ENCODE results near the gene PRKAR2B. TPM values are rescaled to one million over a fixed set of nuclear protein-coding genes. Genes with fewer than 3 reads are reported as not detected.

Gene PRKAR2B
- total and polyA plus RNA-seq, 2 experiments from 2014 or later = 48.8 to 50.6 TPM

DNA sequence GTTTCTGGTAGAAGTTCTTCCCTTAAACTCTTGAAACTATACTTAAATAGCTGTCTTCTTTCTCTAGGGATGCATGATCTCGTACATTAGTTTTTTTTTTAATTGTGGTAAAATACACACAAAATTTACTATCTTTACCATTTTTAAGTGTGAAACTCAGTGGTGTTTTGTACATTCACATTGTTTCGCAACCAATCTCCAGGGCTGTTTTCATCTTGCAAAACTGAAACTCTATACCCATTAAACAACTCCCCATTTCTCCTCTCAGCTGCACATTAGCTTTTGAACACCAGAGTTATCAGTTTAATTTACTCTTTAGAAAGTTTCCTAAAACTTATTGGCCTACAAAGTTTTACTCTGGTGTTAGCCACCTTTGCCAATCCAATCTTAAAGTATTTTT is 45.5 kb upstream of the PRKAR2B start:
- Histone ChIP-seq H2AFZ (peak overlapping the region; percentile 4; the same call in 1 of the 2 replicates), H3K9me2 (ENCODE audit: insufficient read depth) (peaks cover 9% of the 10 kb centered on the region; the same call in 1 of the 2 replicates), H4K20me1 (replicated peaks; ENCODE audit: insufficient read depth) (no peaks in the 10 kb centered on the region), H3K36me3 (ENCODE audit: insufficient read depth) (no peaks in the 10 kb centered on the region), H3K4me3 (no peak overlapping the region), H3K27me3 (ENCODE audit: insufficient read depth) (no peaks in the 10 kb centered on the region), H3K27ac (ENCODE audit: low read depth) (no peak overlapping the region), H3K4me1 (ENCODE audit: insufficient read depth) (no peaks in the 10 kb centered on the region), H3F3A (replicated peaks; ENCODE audit: low read depth) (no peaks in the 10 kb centered on the region), H3K79me2 (replicated peaks; ENCODE audit: insufficient read depth) (no peaks in the 10 kb centered on the region), H3K4me2 (no peak overlapping the region)
- no peaks in the 10 kb centered on the region for H3K36me3 Mint-ChIP-seq (ENCODE audit: low read depth)
- no peaks in the 10 kb centered on the region for H3K4me1 Mint-ChIP-seq
- H3K4me3 Mint-ChIP-seq = no peak overlapping the region
- no peak overlapping the region for H3K27ac Mint-ChIP-seq
- ATAC-seq = no peak
- no peaks in the 10 kb centered on the region for H3K27me3 Mint-ChIP-seq (ENCODE audit: insufficient read depth, low read depth, poor library complexity)
- H3K9me3 Mint-ChIP-seq = no peaks in the 10 kb centered on the region
- no peak for DNase-seq (ENCODE audit: low spot score)
- TF ChIP-seq JUNB (IDR thresholded peaks at IDR 0.05; ENCODE audit: unreplicated experiment) (no peak), ZNF114 (CRISPR knock-in tag; IDR thresholded peaks at IDR 0.05) (no peak), NANOG (IDR thresholded peaks at IDR 0.05; ENCODE audit: borderline replicate concordance) (no peak), EZH2 (IDR thresholded peaks at IDR 0.05; ENCODE audit: low read depth, unreplicated experiment) (no peak), POLR2AphosphoS5 (IDR thresholded peaks at IDR 0.05; ENCODE audit: low read depth) (no peak), ZNF331 (CRISPR knock-in tag; IDR thresholded peaks at IDR 0.05; ENCODE audit: low read depth) (no peak), CREB1 (CRISPR knock-in tag; IDR thresholded peaks at IDR 0.05; ENCODE audit: low read depth) (no peak), EZH2phosphoT487 (IDR thresholded peaks at IDR 0.05; ENCODE audit: unreplicated experiment) (no peak), STAT1 (IDR thresholded peaks at IDR 0.05; ENCODE audit: unreplicated experiment) (no peak)
- TF ChIP-seq, protein P1, sequence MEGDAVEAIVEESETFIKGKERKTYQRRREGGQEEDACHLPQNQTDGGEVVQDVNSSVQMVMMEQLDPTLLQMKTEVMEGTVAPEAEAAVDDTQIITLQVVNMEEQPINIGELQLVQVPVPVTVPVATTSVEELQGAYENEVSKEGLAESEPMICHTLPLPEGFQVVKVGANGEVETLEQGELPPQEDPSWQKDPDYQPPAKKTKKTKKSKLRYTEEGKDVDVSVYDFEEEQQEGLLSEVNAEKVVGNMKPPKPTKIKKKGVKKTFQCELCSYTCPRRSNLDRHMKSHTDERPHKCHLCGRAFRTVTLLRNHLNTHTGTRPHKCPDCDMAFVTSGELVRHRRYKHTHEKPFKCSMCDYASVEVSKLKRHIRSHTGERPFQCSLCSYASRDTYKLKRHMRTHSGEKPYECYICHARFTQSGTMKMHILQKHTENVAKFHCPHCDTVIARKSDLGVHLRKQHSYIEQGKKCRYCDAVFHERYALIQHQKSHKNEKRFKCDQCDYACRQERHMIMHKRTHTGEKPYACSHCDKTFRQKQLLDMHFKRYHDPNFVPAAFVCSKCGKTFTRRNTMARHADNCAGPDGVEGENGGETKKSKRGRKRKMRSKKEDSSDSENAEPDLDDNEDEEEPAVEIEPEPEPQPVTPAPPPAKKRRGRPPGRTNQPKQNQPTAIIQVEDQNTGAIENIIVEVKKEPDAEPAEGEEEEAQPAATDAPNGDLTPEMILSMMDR (conservative IDR thresholded peaks at IDR 0.05; ENCODE audit: low read depth in 2 of 2) = no peak
- TF ChIP-seq, protein P2, sequence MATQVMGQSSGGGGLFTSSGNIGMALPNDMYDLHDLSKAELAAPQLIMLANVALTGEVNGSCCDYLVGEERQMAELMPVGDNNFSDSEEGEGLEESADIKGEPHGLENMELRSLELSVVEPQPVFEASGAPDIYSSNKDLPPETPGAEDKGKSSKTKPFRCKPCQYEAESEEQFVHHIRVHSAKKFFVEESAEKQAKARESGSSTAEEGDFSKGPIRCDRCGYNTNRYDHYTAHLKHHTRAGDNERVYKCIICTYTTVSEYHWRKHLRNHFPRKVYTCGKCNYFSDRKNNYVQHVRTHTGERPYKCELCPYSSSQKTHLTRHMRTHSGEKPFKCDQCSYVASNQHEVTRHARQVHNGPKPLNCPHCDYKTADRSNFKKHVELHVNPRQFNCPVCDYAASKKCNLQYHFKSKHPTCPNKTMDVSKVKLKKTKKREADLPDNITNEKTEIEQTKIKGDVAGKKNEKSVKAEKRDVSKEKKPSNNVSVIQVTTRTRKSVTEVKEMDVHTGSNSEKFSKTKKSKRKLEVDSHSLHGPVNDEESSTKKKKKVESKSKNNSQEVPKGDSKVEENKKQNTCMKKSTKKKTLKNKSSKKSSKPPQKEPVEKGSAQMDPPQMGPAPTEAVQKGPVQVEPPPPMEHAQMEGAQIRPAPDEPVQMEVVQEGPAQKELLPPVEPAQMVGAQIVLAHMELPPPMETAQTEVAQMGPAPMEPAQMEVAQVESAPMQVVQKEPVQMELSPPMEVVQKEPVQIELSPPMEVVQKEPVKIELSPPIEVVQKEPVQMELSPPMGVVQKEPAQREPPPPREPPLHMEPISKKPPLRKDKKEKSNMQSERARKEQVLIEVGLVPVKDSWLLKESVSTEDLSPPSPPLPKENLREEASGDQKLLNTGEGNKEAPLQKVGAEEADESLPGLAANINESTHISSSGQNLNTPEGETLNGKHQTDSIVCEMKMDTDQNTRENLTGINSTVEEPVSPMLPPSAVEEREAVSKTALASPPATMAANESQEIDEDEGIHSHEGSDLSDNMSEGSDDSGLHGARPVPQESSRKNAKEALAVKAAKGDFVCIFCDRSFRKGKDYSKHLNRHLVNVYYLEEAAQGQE (IDR thresholded peaks at IDR 0.05; ENCODE audit: unreplicated experiment) = no peak
- TF ChIP-seq, protein P3, sequence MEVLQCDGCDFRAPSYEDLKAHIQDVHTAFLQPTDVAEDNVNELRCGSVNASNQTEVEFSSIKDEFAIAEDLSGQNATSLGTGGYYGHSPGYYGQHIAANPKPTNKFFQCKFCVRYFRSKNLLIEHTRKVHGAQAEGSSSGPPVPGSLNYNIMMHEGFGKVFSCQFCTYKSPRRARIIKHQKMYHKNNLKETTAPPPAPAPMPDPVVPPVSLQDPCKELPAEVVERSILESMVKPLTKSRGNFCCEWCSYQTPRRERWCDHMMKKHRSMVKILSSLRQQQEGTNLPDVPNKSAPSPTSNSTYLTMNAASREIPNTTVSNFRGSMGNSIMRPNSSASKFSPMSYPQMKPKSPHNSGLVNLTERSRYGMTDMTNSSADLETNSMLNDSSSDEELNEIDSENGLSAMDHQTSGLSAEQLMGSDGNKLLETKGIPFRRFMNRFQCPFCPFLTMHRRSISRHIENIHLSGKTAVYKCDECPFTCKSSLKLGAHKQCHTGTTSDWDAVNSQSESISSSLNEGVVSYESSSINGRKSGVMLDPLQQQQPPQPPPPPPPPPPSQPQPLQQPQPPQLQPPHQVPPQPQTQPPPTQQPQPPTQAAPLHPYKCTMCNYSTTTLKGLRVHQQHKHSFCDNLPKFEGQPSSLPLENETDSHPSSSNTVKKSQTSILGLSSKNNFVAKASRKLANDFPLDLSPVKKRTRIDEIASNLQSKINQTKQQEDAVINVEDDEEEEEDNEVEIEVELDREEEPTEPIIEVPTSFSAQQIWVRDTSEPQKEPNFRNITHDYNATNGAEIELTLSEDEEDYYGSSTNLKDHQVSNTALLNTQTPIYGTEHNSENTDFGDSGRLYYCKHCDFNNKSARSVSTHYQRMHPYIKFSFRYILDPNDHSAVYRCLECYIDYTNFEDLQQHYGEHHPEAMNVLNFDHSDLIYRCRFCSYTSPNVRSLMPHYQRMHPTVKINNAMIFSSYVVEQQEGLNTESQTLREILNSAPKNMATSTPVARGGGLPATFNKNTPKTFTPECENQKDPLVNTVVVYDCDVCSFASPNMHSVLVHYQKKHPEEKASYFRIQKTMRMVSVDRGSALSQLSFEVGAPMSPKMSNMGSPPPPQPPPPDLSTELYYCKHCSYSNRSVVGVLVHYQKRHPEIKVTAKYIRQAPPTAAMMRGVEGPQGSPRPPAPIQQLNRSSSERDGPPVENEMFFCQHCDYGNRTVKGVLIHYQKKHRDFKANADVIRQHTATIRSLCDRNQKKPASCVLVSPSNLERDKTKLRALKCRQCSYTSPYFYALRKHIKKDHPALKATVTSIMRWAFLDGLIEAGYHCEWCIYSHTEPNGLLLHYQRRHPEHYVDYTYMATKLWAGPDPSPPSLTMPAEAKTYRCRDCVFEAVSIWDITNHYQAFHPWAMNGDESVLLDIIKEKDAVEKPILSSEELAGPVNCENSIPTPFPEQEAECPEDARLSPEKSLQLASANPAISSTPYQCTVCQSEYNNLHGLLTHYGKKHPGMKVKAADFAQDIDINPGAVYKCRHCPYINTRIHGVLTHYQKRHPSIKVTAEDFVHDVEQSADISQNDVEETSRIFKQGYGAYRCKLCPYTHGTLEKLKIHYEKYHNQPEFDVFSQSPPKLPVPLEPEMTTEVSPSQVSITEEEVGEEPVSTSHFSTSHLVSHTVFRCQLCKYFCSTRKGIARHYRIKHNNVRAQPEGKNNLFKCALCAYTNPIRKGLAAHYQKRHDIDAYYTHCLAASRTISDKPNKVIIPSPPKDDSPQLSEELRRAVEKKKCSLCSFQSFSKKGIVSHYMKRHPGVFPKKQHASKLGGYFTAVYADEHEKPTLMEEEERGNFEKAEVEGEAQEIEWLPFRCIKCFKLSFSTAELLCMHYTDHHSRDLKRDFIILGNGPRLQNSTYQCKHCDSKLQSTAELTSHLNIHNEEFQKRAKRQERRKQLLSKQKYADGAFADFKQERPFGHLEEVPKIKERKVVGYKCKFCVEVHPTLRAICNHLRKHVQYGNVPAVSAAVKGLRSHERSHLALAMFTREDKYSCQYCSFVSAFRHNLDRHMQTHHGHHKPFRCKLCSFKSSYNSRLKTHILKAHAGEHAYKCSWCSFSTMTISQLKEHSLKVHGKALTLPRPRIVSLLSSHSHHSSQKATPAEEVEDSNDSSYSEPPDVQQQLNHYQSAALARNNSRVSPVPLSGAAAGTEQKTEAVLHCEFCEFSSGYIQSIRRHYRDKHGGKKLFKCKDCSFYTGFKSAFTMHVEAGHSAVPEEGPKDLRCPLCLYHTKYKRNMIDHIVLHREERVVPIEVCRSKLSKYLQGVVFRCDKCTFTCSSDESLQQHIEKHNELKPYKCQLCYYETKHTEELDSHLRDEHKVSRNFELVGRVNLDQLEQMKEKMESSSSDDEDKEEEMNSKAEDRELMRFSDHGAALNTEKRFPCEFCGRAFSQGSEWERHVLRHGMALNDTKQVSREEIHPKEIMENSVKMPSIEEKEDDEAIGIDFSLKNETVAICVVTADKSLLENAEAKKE (CRISPR knock-in tag; IDR thresholded peaks at IDR 0.05) = no peak
- TF ChIP-seq, protein P4, sequence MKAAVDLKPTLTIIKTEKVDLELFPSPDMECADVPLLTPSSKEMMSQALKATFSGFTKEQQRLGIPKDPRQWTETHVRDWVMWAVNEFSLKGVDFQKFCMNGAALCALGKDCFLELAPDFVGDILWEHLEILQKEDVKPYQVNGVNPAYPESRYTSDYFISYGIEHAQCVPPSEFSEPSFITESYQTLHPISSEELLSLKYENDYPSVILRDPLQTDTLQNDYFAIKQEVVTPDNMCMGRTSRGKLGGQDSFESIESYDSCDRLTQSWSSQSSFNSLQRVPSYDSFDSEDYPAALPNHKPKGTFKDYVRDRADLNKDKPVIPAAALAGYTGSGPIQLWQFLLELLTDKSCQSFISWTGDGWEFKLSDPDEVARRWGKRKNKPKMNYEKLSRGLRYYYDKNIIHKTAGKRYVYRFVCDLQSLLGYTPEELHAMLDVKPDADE (IDR thresholded peaks at IDR 0.05) = no peak

Data from GM23338 (cell line).